ENCODE results near the gene USP13.
"Not testable (repeated sequence)": the region's sequence is repeated elsewhere in the genome, so short reads cannot be mapped to it uniquely, and the experiment has no call there.

The USP13 gene

DNA sequence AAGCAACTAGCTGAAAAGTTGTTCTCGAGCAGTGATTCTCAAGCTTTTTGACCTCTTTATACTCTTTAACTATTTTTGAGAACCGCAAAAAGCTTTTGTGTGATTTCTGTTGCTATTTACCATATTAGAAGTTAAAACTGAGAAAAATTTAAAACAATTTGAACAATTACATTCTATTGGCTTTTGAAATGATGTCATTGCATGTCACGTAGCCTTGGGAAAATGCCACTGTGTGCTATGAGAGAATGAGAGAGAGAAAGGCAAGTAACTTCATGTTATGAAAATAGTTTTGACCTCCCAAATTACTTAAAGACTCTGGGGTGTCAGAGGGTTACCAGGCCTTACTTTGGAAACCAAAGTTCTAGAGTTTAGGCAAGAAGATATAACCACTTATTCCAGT is 8.0 kb downstream of the USP13 start:
- no peak for DNase-seq

DNA sequence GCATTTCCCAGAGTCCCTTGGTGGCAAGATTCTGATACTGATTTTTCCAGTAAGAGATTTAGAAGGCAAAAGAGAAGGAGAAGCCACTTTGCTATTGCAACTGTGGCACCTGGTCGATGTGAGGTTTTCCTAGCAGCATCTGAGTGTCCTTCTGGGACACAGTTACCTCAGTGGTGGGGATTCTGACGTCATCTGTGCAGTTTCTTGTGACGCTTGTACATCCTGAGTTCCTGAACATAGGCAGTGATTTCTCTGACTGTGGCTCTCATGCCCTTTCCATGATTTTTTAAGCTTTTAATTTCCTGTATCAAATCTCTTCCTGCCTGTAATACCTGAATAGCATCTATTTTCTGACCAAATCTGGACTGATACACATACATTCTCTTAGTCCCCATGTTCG is 8.9 kb downstream of the USP13 start:
- DNase-seq, result no peak

DNA sequence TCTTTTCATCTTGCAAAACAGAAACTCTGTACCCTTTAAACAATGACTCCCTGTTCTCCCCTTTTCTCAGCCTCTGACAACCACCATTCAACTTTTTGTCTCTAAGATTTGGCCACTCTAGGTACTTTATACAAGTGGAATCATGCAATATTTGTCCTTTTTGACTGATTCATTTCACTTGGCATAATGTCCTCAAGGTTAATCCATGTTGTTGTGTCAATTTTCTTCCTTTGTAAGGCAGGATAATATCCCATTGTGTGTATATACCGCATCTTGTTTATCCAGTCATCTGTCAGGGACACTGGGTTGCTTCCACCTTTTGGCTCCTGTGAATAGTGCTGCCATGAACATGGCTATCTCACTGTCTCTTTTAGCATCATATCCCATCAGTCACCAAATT is 10.3 kb downstream of the USP13 start:
- DNase-seq, result no peak

DNA sequence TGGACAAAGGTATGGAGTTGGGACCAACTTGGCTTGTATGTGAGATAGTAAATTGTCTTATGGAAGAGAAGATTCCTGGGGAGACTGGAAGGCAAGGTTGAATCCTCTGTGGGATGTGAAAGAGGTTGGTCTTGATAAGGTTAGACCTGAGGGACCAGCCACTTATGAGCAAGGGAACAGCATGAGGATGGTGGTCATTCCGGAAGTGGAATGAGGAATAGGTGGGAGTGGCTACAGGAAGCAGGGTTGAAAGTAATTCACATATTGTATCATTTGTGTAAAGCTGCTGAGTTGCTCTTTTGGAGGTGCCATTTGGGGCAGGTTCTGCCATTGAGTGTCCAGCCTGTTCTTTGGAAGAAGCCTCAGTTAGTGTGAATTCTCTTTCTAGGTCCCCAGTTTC is 13.2 kb downstream of the USP13 start:
- no peak for DNase-seq

DNA sequence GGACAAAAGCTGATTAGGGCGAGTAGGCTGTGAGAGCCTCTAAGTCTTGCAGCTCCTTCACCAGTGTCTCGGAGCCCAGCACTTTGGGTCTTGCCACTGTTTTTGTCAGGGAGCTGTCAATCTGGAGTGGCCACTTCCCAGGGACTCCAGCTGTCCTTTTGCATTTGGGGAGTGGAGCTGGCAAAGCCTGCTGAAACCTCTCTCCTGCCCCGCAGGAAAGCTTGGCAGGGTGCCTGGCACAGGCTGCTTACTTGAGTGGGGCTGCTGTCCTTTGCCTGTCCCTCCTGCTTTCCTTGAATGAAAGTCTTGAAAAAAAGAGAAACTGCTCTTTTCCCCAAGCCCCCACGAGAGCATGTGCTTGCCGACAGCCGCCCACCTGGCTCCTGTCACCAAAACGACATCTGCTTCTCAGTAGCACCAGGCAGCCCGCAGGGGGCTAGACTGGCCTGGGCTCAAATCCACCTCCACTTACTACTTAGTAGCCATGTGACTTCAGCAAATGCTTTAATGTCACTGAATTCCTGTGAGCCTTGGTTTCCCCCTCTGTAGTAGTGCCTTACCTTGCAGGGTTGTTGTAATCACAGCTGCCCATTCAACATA is 13.7 kb downstream of the USP13 start:
- DNase-seq, result no peak

DNA sequence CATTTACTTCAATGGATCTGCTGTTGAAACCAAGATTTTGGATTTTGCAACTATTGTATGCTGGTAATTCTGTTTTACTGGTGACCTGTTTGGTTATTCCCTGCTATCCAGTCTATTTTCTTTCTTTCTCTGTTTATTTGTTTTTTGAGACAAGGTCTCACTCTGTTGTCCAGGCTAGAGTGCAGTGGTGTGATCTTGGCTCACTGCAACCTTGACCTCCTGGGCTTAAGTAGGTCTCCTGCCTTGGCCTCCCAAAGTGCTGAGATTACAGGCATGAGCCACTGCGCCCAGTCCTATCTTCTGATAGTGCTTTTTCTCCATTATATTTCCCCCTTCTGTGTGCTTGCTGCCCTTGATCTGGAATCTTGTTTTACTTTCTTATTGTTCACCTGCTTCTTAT is 15.6 kb downstream of the USP13 start:
- DNase-seq, result no peak

DNA sequence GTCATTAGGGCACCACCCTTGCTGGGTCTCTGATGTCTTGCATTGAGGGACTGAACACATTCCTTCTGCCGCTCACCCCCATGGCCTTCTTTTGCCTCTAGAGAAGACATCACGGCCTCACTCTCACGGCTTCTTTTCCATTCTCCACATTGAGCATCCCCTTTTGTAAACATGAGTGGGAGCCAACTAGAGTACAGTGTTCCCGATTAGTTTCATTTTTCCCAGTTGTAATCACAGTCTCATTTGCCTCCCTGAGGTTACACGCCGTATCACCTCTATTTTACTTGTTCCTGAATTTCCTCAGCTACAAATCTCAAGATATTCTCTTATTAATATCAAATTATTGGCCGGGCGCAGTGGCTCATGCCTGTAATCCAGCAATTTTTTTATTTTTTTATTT is 17.5 kb downstream of the USP13 start:
- no peak for DNase-seq

DNA sequence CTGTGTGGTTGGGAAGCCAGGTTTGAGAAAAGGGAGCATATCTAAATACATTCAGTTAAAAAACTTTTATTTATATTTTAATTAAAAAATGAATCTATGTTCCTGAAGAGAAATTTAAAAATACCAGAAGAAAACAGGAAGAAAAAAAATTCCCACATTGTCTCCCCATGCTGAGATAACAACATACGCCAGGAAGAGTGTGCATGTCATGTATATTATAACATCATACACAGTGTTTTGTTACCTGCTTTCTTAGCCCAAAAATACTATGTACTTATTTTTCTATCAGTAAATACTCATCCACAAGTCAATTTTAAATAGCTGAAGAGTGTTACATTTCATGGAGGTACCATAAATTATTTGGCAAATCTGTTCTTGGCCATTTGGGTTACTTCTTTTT is 18.5 kb downstream of the USP13 start:
- DNase-seq, result no peak

DNA sequence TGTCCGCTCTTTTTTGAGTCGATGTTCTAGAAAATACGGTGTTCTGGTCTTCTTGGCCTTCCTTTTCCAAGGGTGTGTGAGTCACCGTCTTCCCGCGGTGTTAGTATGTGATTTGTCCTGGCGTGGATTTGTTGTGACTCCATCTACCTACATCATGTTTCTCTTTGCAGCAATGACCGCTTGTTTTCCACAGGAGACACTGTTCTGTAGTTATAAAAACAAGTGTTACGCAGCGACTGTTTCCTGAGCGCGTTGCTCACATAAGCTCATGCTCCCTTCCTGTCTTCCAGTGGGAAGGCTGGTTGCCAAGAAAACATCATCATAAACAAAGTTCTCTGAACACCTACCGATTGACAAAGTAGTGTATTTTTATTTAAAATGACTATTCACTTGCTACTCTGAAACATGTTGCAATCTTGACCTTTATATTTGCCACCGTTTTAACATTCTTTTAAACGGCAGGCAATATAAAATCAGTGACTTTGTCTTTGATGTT is 19.0 kb downstream of the USP13 start:
- no peak for DNase-seq

DNA sequence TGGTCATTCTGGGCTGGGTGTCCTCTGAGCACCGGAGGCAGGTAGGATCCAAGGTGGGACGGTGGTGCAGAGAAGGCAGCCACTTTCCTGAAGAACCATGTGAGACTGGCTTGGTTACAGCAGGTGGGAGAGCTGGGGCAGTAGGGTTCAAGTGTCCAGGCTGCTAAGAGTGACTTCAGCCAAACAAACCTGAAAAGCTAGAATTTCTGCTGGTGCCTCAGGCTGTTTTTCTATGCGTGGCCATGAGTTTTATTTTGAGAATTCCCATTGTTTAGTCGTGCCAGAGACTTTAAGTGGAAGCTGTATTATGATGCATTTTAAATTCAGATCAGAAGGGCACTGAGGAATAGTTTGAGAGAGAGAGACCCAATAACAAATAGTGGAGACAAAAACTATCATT is 20.1 kb downstream of the USP13 start:
- no peak for DNase-seq

DNA sequence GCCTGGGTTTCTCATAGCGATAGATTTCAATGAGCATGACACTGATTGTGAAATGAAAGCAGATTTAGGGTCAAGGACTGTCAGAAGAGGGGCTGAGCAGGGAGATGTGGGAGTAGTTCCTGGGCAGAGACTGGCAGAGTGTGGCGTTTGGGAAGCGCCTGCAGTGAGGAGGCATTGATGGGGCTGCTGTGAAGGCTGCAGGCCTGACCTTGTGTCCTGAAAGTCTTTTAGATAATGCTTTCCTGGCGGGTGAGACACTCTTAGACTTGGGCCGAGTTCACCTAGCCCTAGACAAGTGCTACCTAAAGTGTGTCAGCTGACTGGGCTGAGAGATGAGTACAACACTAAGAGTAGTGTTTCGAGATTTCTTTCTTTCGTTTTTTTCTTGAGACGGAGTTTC is 20.7 kb downstream of the USP13 start:
- no peak for DNase-seq

DNA sequence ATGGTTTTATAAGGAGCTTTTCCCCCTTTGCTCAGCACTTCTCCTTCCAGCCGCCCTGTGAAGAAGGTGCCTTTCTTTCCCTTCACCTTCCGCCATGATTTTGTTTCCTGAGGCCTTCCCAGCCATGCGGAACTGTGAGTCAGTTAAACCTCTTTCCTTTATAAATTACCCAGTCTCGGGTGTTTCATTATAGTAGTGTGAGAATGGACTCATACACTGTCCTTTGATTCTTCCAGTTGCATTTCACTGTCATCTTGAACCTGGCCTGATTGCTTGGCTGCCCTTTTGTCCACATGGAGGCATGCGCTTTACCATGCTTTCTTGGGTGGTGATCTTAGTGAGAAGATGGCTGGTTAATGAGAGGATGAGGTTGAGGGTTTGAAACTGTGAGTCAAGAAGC is 23.2 kb downstream of the USP13 start:
- DNase-seq, result no peak

DNA sequence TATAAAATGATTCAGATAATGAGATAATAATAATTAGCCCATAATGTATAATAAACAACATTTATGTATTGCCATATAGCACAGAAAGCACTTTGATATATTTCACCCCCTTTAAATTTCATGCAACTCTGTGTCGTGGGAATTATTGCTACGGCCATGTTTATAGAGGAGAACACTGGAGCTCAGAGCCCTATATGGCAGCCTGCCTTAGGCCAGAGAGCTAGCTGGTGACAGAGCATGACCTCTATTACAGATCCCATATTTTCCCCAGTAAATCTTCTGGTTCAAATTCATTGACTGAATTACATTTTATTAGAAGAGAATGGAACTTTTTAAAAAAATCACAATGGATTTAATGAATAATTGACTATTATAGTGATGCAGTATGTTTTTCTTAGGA is 25.0 kb downstream of the USP13 start:
- no peak for DNase-seq

DNA sequence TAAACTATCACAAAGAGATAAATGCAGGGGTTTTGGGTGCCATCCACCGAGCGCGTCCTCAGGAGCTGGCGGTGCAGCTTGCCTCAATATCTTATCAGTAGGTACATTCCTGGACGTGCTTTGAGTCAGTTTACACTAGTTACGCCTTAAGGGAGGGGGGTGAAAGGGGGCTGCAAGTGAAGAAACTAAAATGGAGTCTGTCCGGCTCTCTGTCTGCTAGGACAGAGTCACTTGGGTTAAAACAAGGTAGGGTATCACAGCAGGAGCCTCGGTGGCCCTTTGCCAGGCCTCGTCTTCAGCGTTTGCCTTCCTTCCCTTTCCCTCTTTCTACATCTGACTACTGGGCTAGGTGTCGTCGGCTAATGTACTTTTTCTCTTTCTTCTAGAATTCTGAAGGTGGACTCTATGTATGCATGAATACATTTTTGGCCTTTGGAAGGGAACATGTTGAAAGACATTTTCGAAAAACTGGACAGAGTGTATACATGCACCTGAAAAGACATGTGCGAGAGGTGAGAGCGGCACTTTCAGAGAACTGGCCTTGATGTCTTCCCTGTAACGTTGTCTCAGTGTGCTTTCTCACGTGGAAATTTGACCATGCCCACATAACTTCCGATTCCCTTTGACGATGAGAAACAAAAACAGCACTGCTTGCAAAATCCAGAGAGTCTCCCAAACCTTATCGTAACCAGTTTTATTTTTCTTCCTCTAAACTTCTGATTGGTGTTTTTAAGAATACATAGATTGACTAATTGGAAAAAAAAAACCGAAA is 28.8 kb downstream of the USP13 start:
- DNase-seq, result no peak

DNA sequence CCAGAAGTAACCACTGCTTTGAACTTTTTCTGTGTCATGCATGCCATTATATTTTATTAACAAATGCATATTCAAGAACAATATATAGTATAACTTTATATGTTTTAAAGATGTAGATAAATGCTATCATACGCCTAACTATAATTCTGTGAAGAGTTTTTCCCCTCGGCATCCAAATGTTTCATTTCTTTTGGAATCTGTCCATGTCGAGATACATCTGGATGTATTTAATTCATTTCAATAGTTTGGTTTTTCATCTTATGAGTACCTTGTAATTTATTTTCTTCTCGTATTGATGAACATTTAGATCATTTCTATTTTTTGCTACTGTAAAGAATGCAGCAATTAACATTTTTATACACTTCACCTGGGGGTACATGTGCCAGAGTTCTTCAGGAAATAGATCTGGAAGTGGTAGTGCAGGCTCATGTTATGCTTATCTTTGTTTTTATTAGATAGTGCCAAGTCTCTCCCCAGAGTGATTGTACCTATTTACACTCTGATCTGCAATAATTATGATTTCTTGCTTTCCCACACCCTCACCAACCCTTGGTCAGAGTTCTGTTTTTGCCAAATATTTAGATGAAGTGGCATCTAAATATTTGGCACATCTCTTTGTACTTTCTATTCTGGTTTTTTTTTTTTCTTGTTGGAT is 29.7 kb downstream of the USP13 start:
- DNase-seq, result no peak

DNA sequence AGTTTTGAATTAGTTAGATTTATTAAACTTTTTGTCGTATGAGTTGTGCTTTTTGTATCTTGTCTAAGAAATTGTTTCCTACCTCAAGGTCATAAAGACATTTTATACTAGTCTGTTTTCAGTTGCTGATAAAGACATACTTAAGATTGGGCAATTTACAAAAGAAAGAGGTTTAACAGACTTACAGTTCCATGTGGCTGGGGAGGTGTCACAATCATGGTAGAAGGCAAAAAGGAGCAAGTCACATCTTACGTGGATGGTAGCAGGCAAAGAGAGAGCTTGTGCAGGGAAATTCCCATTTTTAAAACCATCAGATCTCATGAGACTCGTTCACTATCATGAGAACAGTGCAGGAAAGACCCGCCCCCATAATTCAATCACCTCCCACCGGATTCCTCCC is 30.4 kb downstream of the USP13 start:
- DNase-seq, result not testable (repeated sequence)

DNA sequence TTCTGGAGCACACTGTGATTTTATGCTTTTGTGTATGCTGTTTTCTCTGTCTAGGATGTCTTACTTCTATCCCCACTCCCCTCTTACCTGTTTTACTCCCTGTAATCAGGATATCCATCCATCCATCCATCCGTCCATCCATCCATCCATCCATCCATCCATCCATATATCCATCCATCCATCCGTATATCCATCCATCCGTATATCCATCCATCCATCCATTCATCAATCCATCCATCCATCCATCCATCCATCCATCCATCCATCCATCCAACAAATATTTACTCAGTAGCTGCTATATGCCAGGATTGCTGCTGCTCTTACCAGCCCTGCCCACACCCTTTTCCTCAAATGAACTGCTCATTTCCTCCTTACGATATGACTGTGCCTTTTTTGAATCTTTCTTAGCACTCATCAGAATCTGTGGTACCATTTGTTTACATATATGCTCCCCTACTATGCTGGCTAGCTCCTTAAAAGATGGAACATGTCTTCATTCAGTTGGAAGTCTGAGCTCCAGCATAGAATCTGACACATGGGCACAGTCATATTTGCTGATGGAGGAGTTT is 35.2 kb downstream of the USP13 start:
- DNase-seq, result no peak

DNA sequence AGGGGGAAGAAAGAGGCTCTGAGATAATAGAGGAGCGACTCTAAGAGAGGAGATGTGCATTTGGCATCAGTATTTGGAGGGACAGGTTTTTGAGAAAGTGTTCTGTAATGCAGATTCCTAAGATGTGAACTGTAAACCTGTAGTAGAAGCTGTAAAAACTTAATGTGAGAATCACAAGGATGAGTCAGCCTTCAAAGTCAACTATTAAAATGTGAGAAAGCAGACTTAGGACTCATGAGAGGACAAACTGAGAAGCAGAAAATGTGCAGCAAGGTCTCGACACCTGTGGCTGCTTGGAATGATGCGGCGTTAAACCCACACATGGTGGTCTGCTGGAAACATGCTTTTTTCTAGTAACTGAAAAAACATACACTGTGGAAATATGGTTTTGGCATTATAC is 36.0 kb downstream of the USP13 start:
- DNase-seq, result no peak

DNA sequence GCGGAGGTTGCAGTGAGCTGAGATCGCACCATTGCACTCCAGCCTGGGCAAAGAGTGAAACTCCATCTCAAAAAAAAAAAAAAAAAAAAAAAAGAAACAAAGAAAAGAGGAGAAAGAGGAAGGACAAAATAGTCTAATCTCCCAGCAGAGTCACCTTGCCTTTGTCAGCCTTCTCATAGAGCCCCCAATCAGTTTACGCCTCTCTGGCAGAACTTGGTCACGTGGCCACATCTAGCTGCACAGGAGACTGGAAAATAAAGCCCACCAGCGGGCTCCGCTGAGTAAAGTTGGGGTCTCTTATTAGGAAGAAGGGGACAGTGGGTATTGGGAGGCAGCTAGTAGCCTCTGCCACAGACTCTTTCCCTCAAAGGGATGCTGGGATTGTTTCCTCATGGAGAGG is 41.9 kb downstream of the USP13 start:
- DNase-seq, result no peak

DNA sequence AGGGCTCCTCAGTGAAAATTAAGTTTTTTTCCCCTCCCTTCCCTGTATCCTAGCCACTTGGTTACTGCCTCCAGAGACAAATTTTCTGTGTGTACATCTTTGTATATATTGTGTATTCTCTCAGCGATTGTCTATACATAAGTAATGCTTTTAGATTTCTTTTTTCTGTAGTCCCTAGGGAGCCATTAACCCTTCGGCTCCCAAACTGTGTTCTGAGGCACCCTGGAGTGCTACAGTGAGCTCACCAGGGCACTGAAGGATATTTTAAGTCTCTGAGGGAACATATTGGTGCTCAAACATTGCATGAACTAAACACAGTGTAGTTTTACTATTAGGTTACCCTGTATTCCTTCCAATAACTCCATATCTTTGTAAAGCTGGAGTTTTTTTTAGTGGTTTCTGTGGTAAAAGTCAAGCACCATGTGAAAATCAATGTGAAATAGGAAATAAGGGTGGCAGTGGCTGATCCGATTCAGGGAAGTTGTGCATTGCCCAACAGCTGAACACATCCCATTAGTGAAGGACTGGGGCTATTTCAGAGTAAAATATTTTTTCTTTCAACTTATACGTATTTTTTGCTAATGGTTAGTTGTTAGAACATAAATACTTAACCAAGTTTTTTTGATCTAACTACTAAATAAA is 43.0 kb downstream of the USP13 start:
- no peak for DNase-seq

DNA sequence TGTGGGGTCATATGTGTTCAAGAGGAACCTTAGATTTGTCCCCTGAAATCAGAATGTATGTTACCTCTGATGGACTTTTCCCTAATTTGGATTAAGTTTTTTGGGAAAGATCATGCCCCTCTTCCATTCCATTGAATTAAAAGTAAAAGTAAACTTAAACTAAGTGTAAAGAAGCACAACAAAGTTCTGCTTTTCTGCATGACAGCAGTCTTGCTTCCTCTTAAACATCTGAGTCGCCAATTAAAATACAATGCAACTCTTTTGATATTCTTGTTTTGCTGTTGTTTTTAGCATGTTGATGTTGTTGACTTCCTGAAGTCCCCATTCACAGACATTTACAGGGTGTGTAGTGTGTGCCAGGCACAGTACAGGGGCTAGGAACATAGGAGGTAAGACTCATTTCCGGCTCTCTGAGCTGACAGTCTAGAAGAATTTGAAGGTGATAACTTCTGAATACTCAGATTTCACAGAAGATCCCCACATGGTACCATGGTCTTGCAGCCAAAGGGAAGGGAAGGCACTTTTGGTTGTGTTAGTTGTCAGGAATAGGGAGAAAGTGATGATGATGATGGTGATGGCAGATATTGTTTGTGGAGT is 45.0 kb downstream of the USP13 start:
- DNase-seq, result no peak

DNA sequence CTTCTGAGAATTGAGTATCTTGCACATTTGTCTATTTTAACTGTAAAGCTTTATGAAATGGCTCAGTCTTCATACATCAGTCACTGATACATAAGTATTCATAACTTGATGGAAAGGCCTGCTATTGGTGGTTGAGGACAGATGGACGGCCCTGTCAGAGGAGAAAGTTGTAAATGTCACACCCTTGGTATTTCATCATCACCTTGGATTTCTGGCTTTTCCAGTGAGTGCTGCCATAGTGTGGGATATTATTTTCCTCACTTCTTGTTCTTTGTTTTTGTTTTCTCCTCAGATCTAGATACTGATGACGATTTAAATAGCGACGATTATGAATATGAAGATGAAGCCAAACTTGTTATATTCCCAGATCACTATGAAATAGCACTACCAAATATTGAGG is 47.9 kb downstream of the USP13 start:
- DNase-seq, result no peak
